ENCODE results near the gene FAM240A. TPM values are rescaled to one million over a fixed set of nuclear protein-coding genes. Genes with fewer than 3 reads are reported as not detected.

The FAM240A gene
- total RNA-seq, 4 donors from 2014 or later, result 0.64 TPM; not detected in 3

- no peaks in the 10 kb centered on the region for H3K4me1 ChIP-seq
- DNase-seq (ENCODE audit: low spot score in 2 of 2), result peak in 1 of 2 donors; percentile 50
- H3K27me3 ChIP-seq, result no peaks in the 10 kb centered on the region
- H3K36me3 ChIP-seq, result peaks cover 44% of the 10 kb centered on the region
- no peak overlapping the region for H3K4me3 ChIP-seq
- 91% methylated on average over 10 of the region's 10 CpGs for WGBS
- no peaks in the 10 kb centered on the region for H3K9me3 ChIP-seq
- TF ChIP-seq POLR2A (IDR thresholded peaks at IDR 0.05) (no peak), POLR2AphosphoS5 (IDR thresholded peaks at IDR 0.05) (no peak), EP300 (IDR thresholded peaks at IDR 0.05) (no peak), CTCF (IDR thresholded peaks at IDR 0.05) (no peak)
- no peak overlapping the region for H3K27ac ChIP-seq
These were observed 61.1 kb downstream of the FAM240A start for GRCh38 chr3:46673151-46674030.

- Histone ChIP-seq H3K27ac (no peak overlapping the region), H3K9me3 (no peaks in the 10 kb centered on the region), H3K27me3 (no peaks in the 10 kb centered on the region), H3K4me1 (no peaks in the 10 kb centered on the region), H3K36me3 (peaks cover 44% of the 10 kb centered on the region), H3K4me3 (no peak overlapping the region)
- TF ChIP-seq POLR2A (IDR thresholded peaks at IDR 0.05), result no peak
- DNase-seq (ENCODE audit: low spot score in 2 of 2), result peak in 1 of 2 donors; percentile 45
- 92% methylated on average over 10 of the region's 12 CpGs for WGBS
These were observed 61.9 kb downstream of the FAM240A start for GRCh38 chr3:46674031-46674845.

GRCh38 chr3:46675426-46675825, 63.1 kb downstream of the FAM240A start:
- DNase-seq (ENCODE audit: low spot score in 2 of 2), result no peak
- Histone ChIP-seq H3K4me1 (no peaks in the 10 kb centered on the region), H3K9me3 (no peaks in the 10 kb centered on the region), H3K4me3 (no peak overlapping the region), H3K36me3 (peaks cover 47% of the 10 kb centered on the region), H3K27me3 (no peaks in the 10 kb centered on the region), H3K27ac (no peak overlapping the region)
- 100% methylated on average over 1 of the region's 6 CpGs for WGBS
- TF ChIP-seq EP300 (IDR thresholded peaks at IDR 0.05) (no peak), POLR2AphosphoS5 (IDR thresholded peaks at IDR 0.05) (no peak), CTCF (IDR thresholded peaks at IDR 0.05) (no peak), POLR2A (IDR thresholded peaks at IDR 0.05) (no peak)

Other genes with a start within 250 kb of the FAM240A start
- 1 to 10 TPM in 1 of 4 donors, under 1 TPM in 1, not detected in 2; 0.34 to 1.3 TPM for gene CCR5, start 241.6 kb upstream of the FAM240A start, total RNA-seq
- gene CCRL2, start 205.3 kb upstream of the FAM240A start, total RNA-seq, result 1 to 10 TPM in 2 of 4 donors, under 1 TPM in 2; 0.59 to 1.4 (median 0.99) TPM
- 1 to 10 TPM; 2.3 to 8.6 (median 3.7) TPM for gene LTF, start 147.6 kb upstream of the FAM240A start, total RNA-seq
- gene RTP3, start 114.5 kb upstream of the FAM240A start, total RNA-seq, result not detected
- gene LRRC2, start 46.2 kb upstream of the FAM240A start, total RNA-seq, result 1 to 10 TPM in 3 of 4 donors, under 1 TPM in 1; 0.83 to 3.7 (median 2.6) TPM
- 100 to 1,000 TPM; 129 to 260 (median 172) TPM for gene ALS2CL, start 81.2 kb downstream of the FAM240A start, total RNA-seq
- gene TMIE, start 88.9 kb downstream of the FAM240A start, total RNA-seq, result under 1 TPM in 3 of 4 donors, not detected in 1; 0.59 to 0.78 (median 0.72) TPM
- gene PRSS50, start 105.3 kb downstream of the FAM240A start, total RNA-seq, result not detected